Panc1 (cell line): ENCODE data around the gene NDE1.

Source experiments
- REST ChIP-seq, 2 experiments: IDR thresholded peaks; 2 replicates each; pipeline ENCODE4 v1.6.1; 2011 to 2012; ENCODE audit warnings: low read depth in 2 of 2, control low read depth in 1 of 2, low read length in 1 of 2, mild to moderate bottlenecking in 1 of 2, moderate library complexity in 1 of 2; ENCODE audit not compliant: insufficient read depth in 1 of 2
- TF ChIP-seq, protein P1 (sequence below): fragments of 450-650 bp; IDR thresholded peaks from 2 replicates; pipeline ENCODE4 v1.5.1; 2017; ENCODE audit warnings: mild to moderate bottlenecking

- TF ChIP-seq, protein P1, sequence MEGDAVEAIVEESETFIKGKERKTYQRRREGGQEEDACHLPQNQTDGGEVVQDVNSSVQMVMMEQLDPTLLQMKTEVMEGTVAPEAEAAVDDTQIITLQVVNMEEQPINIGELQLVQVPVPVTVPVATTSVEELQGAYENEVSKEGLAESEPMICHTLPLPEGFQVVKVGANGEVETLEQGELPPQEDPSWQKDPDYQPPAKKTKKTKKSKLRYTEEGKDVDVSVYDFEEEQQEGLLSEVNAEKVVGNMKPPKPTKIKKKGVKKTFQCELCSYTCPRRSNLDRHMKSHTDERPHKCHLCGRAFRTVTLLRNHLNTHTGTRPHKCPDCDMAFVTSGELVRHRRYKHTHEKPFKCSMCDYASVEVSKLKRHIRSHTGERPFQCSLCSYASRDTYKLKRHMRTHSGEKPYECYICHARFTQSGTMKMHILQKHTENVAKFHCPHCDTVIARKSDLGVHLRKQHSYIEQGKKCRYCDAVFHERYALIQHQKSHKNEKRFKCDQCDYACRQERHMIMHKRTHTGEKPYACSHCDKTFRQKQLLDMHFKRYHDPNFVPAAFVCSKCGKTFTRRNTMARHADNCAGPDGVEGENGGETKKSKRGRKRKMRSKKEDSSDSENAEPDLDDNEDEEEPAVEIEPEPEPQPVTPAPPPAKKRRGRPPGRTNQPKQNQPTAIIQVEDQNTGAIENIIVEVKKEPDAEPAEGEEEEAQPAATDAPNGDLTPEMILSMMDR, result no peak
- no peak for TF ChIP-seq REST (IDR thresholded peaks at IDR 0.05; ENCODE audit: insufficient read depth in 1 of 2, low read depth in 2 of 2, low read length in 1 of 2)
Observed at GRCh38 chr16:15636392-15636873, 13.6 kb upstream of the NDE1 start.
